NCI-H2107 treated with DMSO at 0.1 percent for 48 hours (cell line): ENCODE measurements around the gene DDX5.

Experiments used
- DNase-seq: peaks from one replicate; lab custom pipeline; 2025; ENCODE audit not compliant: unreplicated experiment; lab: John Stamatoyannopoulos, UW

DDX5 gene

GRCh38 chr17:64506201-64506575, at the start of gene DDX5:
DDX5 (minus strand) TSS chr17:64506289; CDS start chr17:64506119, 170 bp downstream.
- peak; percentile 91 for DNase-seq

- no peak for DNase-seq
Observed at GRCh38 chr17:64555281-64555680, 49.2 kb upstream of the DDX5 start.

GRCh38 chr17:64554028-64554637, 48.0 kb upstream of the DDX5 start:
- no peak for DNase-seq

- DNase-seq, result no peak
Observed at GRCh38 chr17:64551461-64551860, 45.4 kb upstream of the DDX5 start.

GRCh38 chr17:64547319-64547718, 41.2 kb upstream of the DDX5 start:
- no peak for DNase-seq

GRCh38 chr17:64546716-64547115, 40.6 kb upstream of the DDX5 start:
- peak; percentile 13 for DNase-seq

GRCh38 chr17:64544742-64545141, 38.7 kb upstream of the DDX5 start:
- DNase-seq, result no peak

GRCh38 chr17:64540118-64540776, 34.2 kb upstream of the DDX5 start:
- DNase-seq, result no peak

- no peak for DNase-seq
Observed at GRCh38 chr17:64538508-64539130, 32.5 kb upstream of the DDX5 start.

- no peak for DNase-seq
Observed at GRCh38 chr17:64537488-64537887, 31.4 kb upstream of the DDX5 start.

GRCh38 chr17:64536913-64537312, 30.8 kb upstream of the DDX5 start:
- no peak for DNase-seq

GRCh38 chr17:64535357-64535756, 29.3 kb upstream of the DDX5 start:
- no peak for DNase-seq

GRCh38 chr17:64534187-64534586, 28.1 kb upstream of the DDX5 start:
- DNase-seq, result no peak

GRCh38 chr17:64533784-64534183, 27.7 kb upstream of the DDX5 start:
- DNase-seq, result no peak

GRCh38 chr17:64532409-64532808, 26.3 kb upstream of the DDX5 start:
- DNase-seq, result no peak

- no peak for DNase-seq
Observed at GRCh38 chr17:64531955-64532371, 25.9 kb upstream of the DDX5 start.

- DNase-seq, result no peak
Observed at GRCh38 chr17:64529221-64529620, 23.1 kb upstream of the DDX5 start.

GRCh38 chr17:64527914-64528313, 21.8 kb upstream of the DDX5 start:
- no peak for DNase-seq

- no peak for DNase-seq
Observed at GRCh38 chr17:64520359-64520758, 14.3 kb upstream of the DDX5 start.

- no peak for DNase-seq
Observed at GRCh38 chr17:64519601-64520000, 13.5 kb upstream of the DDX5 start.

- DNase-seq, result no peak
Observed at GRCh38 chr17:64515829-64516228, 9.7 kb upstream of the DDX5 start.

- no peak for DNase-seq
Observed at GRCh38 chr17:64515419-64515818, 9.3 kb upstream of the DDX5 start.

GRCh38 chr17:64509179-64509578, 3.1 kb upstream of the DDX5 start:
- no peak for DNase-seq
